ENCODE results near the gene LRMDA. TPM values are rescaled to one million over a fixed set of nuclear protein-coding genes. Genes with fewer than 3 reads are reported as not detected.

LRMDA gene
- total RNA-seq, 4 donors from 2014 or later, result 7.3 to 20.1 (median 8.4) TPM

- TF ChIP-seq POLR2AphosphoS5 (IDR thresholded peaks at IDR 0.05), result no peak
- no peak for TF ChIP-seq EP300 (IDR thresholded peaks at IDR 0.05)
- no peak for TF ChIP-seq POLR2A (IDR thresholded peaks at IDR 0.05)
- no peak for TF ChIP-seq CTCF (IDR thresholded peaks at IDR 0.05)
- ATAC-seq, result no peak
- no peak overlapping the region for H3K27ac ChIP-seq
- no peaks in the 10 kb centered on the region for H3K27me3 ChIP-seq
- no peaks in the 10 kb centered on the region for H3K36me3 ChIP-seq
- no peaks in the 10 kb centered on the region for H3K9me3 ChIP-seq
- H3K4me1 ChIP-seq, result no peaks in the 10 kb centered on the region
- no peak overlapping the region for H3K4me3 ChIP-seq
- WGBS, 2 donors (ENCODE audit: low coverage in 1 of 2), result 80 to 83% methylated on average over 1 to 3 of the region's 3 CpGs
Observed at GRCh38 chr10:75640381-75640780, 209.0 kb downstream of the LRMDA start.

- Histone ChIP-seq H3K27ac (no peak overlapping the region), H3K36me3 (no peaks in the 10 kb centered on the region), H3K4me1 (no peaks in the 10 kb centered on the region), H3K9me3 (no peaks in the 10 kb centered on the region), H3K4me3 (no peak overlapping the region), H3K27me3 (no peaks in the 10 kb centered on the region)
- TF ChIP-seq EP300 (IDR thresholded peaks at IDR 0.05) (no peak), CTCF (IDR thresholded peaks at IDR 0.05) (no peak), POLR2A (IDR thresholded peaks at IDR 0.05) (no peak), POLR2AphosphoS5 (IDR thresholded peaks at IDR 0.05) (no peak)
- WGBS, 2 donors (ENCODE audit: low coverage in 1 of 2), result no CpG with 5 or more reads among the region's 1 CpG
- no peak for ATAC-seq
Observed at GRCh38 chr10:75640803-75641202, 209.4 kb downstream of the LRMDA start.

- Histone ChIP-seq H3K9me3 (no peaks in the 10 kb centered on the region), H3K27me3 (no peaks in the 10 kb centered on the region), H3K27ac (no peak overlapping the region), H3K36me3 (no peaks in the 10 kb centered on the region), H3K4me1 (peaks cover 0 to 26% (median 0%) of the 10 kb centered on the region in 3 donors), H3K4me3 (no peak overlapping the region)
- no peak for ATAC-seq
- WGBS, 2 donors (ENCODE audit: low coverage in 1 of 2), result 92 to 100% methylated on average over 2 of the region's 2 CpGs
- no peak for TF ChIP-seq EP300 (IDR thresholded peaks at IDR 0.05)
- no peak for TF ChIP-seq CTCF (IDR thresholded peaks at IDR 0.05)
- no peak for TF ChIP-seq POLR2A (IDR thresholded peaks at IDR 0.05)
- TF ChIP-seq POLR2AphosphoS5 (IDR thresholded peaks at IDR 0.05), result no peak
Observed at GRCh38 chr10:75643405-75643804, 212.0 kb downstream of the LRMDA start.

- ATAC-seq, result no peak
- Histone ChIP-seq H3K9me3 (no peaks in the 10 kb centered on the region), H3K4me1 (peaks cover 0 to 26% (median 0%) of the 10 kb centered on the region in 3 donors), H3K27ac (no peak overlapping the region), H3K27me3 (no peaks in the 10 kb centered on the region), H3K36me3 (no peaks in the 10 kb centered on the region), H3K4me3 (no peak overlapping the region)
- WGBS, 2 donors (ENCODE audit: low coverage in 1 of 2), result 78 to 82% methylated on average over 5 of the region's 5 CpGs
- TF ChIP-seq POLR2AphosphoS5 (IDR thresholded peaks at IDR 0.05), result no peak
- no peak for TF ChIP-seq POLR2A (IDR thresholded peaks at IDR 0.05)
- TF ChIP-seq EP300 (IDR thresholded peaks at IDR 0.05), result no peak
- TF ChIP-seq CTCF (IDR thresholded peaks at IDR 0.05), result no peak
Observed at GRCh38 chr10:75643944-75644692, 212.7 kb downstream of the LRMDA start.

GRCh38 chr10:75645704-75646103 lies 214.3 kb downstream of the LRMDA start:
- TF ChIP-seq POLR2A (IDR thresholded peaks at IDR 0.05), result no peak
- TF ChIP-seq CTCF (IDR thresholded peaks at IDR 0.05), result no peak
- no peak overlapping the region for H3K4me3 ChIP-seq
- WGBS, 2 donors (ENCODE audit: low coverage in 1 of 2), result 86% methylated on average over 1 of the region's 1 CpG; no CpG with 5 or more reads in 1 of the 2 donors
- no peaks in the 10 kb centered on the region for H3K9me3 ChIP-seq
- H3K4me1 ChIP-seq, result peaks cover 0 to 26% (median 0%) of the 10 kb centered on the region in 3 donors
- peak overlapping the region in 1 of 4 donors; percentile 33 for H3K27ac ChIP-seq
- H3K27me3 ChIP-seq, result no peaks in the 10 kb centered on the region
- no peaks in the 10 kb centered on the region for H3K36me3 ChIP-seq
- no peak for ATAC-seq
